AG10803 (cell line): ENCODE results near the gene LONP1.
A peak's percentile ranks its signal among the peaks of the same experiment; 100 is the strongest.
"Not testable (repeated sequence)": the region's sequence is repeated elsewhere in the genome, so short reads cannot be mapped to it uniquely, and the experiment has no call there.

Source experiments
- DNase-seq: peaks from one replicate; pipeline ENCODE4 v3.0.0; 2010; ENCODE audit warnings: low read depth
- H3K4me3 ChIP-seq: 2 replicates; pipeline ENCODE4 v1.5.1; 2011; ENCODE audit warnings: mild to moderate bottlenecking, low read length, control low read depth
- CTCF ChIP-seq: conservative IDR thresholded peaks from 2 replicates; pipeline ENCODE4 v1.5.1; 2011; ENCODE audit warnings: mild to moderate bottlenecking, low read length, control low read depth, inconsistent platforms

LONP1 gene

GRCh38 chr19:5690955-5691821, 28.8 kb downstream of the LONP1 start:
- DNase-seq, result peak; percentile 55

DNA sequence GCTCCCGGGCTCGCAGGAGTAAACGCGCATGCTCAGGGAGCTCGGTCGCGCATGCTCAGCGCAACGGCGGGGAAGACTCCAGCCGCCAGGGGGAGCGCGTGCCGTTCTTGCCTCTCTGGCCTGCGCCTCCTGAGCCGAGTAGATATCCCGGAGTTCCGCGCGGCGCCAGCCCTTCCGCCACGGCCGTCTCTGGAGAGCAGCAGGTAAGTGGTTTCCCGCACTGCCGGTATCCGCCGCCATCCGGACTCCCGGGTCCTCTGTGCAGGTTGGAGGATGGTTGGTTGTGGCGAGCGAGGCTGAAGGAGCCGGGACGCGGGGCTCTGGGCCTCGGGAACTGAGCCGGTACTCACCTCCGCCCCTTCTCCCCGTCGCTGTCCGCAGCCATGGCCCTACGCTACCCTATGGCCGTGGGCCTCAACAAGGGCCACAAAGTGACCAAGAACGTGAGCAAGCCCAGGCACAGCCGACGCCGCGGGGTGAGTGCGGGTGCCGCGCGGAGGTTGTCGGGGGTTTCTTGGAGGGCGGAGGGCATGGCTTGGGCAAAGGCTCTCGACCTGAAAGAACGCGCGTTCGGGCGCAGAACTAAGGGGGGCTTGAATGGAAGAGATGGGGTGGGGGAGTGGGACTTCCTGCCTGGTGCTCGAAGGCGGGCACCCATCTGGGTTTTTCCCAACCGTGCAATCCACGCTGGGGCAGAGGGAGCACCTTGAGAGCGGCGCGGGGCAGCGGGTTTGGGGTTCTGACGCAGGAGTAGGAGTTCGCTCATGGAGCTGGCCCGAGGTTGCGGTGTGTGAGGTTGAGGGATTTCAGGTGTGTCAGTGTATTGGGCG, 29.6 kb downstream of the LONP1 start, which contains the start of gene RPL36:
RPL36 (plus strand) TSS at position 171 of the 830 bp plus-strand sequence; CDS start at position 384, 213 bp downstream.
- peak; percentile 94 for DNase-seq
- TF ChIP-seq CTCF, result peak; percentile 78
- H3K4me3 ChIP-seq, result peak within 1 kb of the TSS; percentile 93

More at GRCh38 chr19:5690955-5691821, 28.8 kb downstream of the LONP1 start:
- TF ChIP-seq CTCF, result no peak
- peak overlapping the region; percentile 93 for H3K4me3 ChIP-seq

DNA sequence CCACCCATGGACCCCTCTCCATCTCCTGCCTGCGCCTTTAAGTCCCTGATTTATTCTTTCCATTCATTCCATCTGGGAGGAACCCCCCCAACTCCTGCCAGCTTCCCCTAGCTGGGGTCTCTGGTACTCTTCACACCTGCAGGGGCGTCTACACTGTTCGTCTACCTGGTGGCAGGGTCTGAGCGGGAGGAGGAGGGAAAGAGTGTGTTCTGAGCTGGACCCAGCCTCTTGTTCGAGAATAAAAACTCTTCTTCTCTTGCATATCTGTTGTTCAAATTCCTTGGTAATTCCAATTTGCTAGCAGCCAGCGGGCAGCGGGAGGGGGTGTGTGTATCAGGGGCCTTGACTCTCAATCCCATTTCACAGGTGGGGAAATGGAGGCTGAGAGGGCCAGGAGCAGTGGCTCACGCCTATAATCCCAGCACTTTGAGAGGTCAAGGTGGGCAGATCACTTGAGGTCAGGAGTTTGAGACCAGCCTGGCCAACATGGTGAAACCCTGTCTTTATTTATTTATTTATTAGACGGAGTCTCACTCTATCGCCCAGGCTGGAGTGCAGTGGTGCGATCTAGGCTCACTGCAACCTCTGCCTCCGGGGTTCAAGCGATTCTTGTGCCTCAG, 31.6 kb downstream of the LONP1 start:
- TF ChIP-seq CTCF, result 0 out of 2 replicates have a peak, but pooled peaks have one; percentile 0

GRCh38 chr19:5687360-5688198, 32.4 kb downstream of the LONP1 start:
- TF ChIP-seq CTCF, result 0 out of 2 replicates have a peak, but pooled peaks have one; percentile 0
- peak overlapping the region; percentile 44 for H3K4me3 ChIP-seq
- DNase-seq, result no peak

More for the DNA sequence above, 31.6 kb downstream of the LONP1 start:
- not testable (repeated sequence) for DNase-seq, H3K4me3 ChIP-seq

GRCh38 chr19:5686647-5687359, 33.1 kb downstream of the LONP1 start:
- peak; percentile 72 for TF ChIP-seq CTCF
- H3K4me3 ChIP-seq, result peak overlapping the region; percentile 59

GRCh38 chr19:5686326-5686646, 33.7 kb downstream of the LONP1 start:
- peak overlapping the region; percentile 59 for H3K4me3 ChIP-seq
- TF ChIP-seq CTCF, result no peak
- DNase-seq, result no peak

More at GRCh38 chr19:5686647-5687359, 33.1 kb downstream of the LONP1 start:
- DNase-seq, result peak; percentile 85
